ENCODE measurements around the gene USP21.
A peak's percentile ranks its signal among the peaks of the same experiment; 100 is the strongest.
"Not testable (repeated sequence)": the region's sequence is repeated elsewhere in the genome, so short reads cannot be mapped to it uniquely, and the experiment has no call there.

Gene USP21, protein sequence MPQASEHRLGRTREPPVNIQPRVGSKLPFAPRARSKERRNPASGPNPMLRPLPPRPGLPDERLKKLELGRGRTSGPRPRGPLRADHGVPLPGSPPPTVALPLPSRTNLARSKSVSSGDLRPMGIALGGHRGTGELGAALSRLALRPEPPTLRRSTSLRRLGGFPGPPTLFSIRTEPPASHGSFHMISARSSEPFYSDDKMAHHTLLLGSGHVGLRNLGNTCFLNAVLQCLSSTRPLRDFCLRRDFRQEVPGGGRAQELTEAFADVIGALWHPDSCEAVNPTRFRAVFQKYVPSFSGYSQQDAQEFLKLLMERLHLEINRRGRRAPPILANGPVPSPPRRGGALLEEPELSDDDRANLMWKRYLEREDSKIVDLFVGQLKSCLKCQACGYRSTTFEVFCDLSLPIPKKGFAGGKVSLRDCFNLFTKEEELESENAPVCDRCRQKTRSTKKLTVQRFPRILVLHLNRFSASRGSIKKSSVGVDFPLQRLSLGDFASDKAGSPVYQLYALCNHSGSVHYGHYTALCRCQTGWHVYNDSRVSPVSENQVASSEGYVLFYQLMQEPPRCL

DNA sequence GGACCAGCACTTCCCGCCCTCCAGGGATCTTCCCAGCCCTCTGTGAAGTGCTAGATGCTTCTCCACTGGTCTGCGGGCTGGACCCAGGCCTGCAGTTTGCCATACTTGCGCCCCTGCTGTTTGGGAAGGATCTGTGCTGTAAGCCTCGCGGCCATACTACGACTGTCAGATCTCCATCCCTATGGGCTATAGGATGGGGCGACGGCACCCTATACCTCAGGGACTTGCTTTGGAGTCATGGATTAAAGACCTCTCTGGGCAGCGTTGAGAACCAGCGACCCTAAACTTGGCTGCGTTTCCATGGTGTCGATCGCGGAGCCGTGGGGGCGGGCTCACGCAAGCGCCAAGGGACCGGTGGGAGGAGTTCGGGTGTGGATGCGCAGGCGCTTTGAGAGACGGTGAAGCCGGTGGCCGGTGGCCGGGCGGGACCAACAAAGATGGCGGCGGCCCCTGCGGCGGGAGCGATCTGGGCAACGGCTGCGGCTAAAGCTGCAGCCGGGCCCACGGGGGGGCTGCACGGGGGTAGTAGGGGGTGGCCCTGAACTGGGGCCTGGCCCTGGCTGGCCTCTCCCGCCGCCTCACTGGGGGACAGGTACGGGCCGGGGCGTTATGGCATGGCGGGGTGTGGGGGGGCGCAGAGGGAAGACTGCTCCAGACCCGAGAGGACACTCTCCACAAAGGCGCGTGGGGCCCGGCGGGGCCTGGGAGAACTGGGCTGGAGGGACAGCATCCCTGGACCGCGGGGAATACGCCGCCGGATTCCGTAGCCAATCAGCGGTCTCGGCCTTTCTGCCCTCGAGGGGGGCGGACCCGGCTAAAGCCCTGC is at the start of gene USP21:
USP21 (plus strand) TSS at position 414 of the 826 bp plus-strand sequence. CDS start 1,141 bp downstream, outside the sequence.
- peak; percentile 78 for DNase-seq

GRCh38 chr1:161111117-161111516 is 48.2 kb upstream of the USP21 start:
- DNase-seq, result no peak

DNA sequence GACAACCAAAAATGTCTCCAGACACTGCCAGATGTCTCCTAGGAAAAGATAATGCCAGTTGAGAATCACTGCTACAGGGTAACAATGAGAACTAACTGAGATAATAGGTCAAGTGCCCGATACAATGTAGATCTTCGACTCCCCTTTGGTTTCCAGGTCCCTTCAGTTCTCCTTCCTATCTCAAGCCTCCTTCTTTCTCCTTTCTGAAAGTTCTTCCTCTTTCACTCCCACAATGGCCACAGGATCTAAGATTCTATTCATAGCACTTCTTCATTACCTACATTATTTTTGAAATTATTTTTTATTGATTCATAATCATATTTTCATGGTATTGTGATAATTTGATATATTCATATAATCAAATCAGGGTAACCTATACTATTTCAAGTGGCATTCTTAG is 47.8 kb upstream of the USP21 start:
- DNase-seq, result no peak

- no peak for DNase-seq
Observed at GRCh38 chr1:161113915-161114314, 45.4 kb upstream of the USP21 start.

GRCh38 chr1:161114556-161114955 is 44.7 kb upstream of the USP21 start:
- DNase-seq, result no peak

DNA sequence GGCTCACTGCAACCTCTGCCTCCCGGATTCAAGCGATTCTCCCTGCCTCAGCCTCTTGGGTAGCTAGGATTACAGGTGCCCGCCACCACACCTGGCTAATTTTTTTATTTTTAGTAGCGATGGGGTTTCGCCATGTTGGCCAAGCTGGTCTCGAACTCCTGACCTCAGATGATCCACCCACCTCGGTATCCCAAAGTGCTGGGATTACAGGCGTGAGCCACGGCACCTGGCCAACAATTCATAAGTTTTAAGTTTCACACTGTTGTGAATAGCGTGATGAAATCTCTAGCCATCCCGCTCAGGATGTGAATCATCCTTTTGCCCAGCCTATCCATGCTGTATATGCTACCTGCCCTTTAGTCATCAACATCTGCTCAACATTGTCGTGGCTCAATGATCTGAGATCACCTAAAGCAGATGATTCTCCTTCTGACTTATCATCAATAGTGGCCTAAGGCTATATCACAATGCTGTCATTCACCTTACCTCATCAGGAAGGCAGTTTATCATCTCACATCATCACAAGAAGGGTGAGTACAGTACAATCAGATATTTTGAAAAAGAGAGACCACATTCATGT is 44.1 kb upstream of the USP21 start:
- DNase-seq, result no peak

DNA sequence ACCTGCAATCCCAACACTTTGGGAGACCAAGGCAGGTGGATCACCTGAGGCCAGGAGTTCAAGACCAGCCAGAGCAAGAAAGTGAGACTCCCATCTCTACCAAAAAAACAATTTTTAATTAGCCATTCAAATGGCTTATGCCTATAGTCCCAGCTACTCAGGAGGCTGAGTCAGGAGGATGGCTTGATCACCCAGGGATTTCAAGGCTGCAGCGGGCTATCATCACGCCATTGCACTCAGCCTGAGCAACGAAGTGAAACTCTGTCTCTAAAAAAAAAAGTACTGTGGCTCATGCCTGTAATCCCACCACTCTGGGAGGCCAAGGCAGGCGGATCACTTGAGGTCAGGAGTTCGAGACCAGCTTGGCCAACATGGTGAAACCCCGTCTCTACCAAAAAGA is 43.3 kb upstream of the USP21 start:
- DNase-seq, result not testable (repeated sequence)

DNA sequence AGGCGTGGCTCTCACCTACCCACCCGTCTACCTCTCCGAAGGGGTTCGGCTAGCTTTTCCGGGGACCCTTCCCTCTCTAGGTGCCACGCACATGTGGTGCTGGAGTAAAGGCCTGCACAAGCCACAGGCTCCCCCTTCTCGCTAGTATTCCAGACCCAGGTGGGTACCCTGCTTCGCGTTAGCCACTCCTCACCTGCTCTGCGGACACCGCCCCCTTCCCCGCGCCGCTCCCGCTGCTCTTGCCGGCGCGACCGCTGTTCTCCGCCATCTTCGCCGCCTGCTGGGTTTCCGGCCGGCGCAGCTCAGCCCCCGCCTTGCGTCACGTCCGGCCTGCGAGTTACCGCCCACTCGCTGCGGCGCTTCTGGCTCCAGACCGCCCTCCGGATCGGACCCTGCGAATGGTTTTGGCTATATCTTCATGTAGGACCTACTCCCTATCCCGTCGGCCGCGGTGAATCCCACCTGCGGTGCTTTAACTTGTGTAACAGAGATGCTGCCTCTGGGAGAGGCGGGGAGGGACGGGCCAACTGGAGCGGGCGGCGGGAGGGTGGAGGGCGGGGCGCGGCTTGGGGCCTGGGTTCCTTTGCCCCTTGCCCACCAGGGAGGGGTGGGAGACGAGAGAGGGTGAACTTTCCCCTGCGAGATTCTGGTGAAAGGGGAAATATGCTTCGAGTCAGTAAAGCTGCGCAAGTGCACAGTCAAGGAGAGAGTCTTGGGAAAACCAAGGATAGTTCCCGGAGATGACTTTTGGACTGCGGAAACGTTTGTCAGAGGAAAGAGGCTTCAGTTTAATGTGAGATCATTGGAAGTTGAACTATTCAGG is 41.3 kb upstream of the USP21 start, which contains the start of the genes NIT1 and PFDN2:
NIT1 (plus strand) TSS at position 347 of the 823 bp plus-strand sequence; CDS start at position 419, 72 bp downstream.
PFDN2 (minus strand) TSS at position 279 of the 823 bp plus-strand sequence; CDS start at position 268, 11 bp downstream.
- peak; percentile 58 for DNase-seq

DNA sequence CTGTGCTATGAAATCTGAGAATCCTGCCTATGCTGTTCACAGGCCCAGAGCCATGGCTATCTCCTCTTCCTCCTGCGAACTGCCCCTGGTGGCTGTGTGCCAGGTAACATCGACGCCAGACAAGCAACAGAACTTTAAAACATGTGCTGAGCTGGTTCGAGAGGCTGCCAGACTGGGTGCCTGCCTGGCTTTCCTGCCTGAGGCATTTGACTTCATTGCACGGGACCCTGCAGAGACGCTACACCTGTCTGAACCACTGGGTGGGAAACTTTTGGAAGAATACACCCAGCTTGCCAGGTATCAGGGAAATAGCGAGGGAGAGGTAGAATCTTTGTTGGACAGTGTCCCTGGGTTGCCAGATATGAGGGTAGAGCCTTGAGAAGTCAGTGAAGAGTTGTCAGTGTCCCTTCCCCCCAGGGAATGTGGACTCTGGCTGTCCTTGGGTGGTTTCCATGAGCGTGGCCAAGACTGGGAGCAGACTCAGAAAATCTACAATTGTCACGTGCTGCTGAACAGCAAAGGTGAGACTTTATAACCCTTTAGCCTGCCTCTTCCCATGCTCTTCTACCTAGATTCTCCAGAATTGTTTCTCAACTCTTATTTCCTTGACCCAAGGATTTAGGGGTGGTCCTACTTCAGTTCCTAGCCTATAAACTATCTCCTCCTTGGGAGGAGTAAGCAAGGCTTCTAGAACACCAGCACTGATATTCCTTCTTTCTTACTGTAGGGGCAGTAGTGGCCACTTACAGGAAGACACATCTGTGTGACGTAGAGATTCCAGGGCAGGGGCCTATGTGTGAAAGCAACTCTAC is 40.0 kb upstream of the USP21 start:
- DNase-seq, result no peak

DNA sequence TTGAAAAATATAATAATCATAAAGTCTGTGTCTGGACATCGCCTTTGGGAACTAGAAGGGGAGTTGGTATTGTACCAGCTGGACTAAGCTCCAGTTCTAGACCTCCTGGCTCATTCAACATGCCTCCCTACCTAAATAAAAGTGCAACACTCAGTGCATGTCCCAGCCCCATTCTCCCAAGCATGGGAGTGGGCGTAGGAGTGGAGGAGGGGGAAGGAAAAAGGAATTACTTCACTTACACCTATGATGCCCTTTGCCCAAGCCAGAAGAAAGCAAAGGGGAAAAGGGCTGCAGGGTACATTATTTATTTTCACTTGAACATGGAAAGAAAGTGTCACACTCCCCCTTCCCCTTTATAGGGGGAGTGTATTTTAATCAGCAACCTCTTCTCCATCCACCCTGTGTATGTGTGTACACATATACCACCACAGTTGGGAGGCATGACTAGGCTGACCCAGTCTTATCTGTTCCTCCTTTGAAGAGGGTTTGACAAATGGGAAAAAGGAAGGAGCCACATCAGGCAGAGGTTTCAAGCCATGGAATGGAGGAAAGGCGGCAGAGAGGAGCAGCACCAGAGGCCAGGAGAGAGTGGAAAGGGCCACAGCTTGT is 38.2 kb upstream of the USP21 start:
- DNase-seq, result no peak

DNA sequence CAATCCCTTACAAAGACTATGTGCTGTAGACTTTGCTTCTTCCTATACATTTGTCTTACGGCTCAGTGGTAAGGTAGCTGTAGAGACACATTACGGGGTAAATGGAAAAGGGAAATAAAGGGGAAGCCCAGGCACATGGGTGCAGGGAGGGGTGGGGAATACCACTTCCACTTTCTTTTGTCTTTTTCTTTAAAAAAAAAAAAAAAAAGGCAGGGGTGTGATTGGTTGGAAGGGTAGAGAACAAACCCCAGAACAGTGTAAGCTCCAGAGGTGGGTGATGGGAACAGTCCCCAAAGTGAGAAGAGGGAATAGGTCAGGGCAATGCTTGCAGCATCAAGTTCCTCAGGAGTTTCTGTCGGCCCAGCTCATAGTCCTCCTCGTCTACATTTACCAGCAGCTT is 37.5 kb upstream of the USP21 start:
- DNase-seq, result no peak

DNA sequence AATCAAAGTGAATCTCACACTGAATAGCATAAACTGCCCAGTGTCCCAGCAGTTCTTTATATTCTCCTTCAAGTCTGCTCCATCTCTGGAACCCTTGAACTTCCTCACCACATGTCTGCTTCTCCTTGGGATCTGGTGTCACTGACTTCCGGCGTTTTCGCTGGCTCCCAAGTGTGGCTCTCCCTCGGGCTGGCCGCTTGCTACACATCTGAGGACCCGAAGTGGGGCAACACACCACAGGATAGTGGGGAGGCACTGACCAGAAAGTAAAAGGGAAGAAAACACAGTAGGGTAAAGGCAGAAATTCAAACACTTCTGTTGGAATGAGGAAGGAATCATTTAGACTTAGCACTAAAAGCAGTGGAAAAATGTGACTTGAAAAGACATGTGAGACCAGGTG is 36.3 kb upstream of the USP21 start:
- DNase-seq, result no peak

- no peak for DNase-seq
Observed at GRCh38 chr1:161127649-161128048, 31.7 kb upstream of the USP21 start.

- no peak for DNase-seq
Observed at GRCh38 chr1:161128591-161129420, 30.5 kb upstream of the USP21 start.

DNA sequence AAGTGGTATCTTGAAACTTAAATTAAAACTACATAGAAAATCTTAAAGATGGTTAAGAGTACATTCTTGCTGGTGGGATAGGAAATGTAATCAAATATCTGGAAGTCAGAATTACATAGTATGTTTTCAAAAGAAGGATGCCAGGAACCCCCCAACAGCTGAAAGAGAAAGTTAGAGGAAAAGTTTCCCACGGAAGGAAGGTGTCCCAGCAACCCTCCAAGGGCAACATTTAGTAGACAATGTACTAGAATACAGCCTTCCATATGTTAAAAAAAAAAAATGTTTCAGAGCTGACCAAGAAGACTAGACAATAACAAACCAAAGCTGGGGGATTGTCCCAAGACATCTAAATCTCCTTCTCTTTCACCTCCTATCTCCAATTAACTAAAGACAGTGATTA is 29.0 kb upstream of the USP21 start:
- no peak for DNase-seq

GRCh38 chr1:161131523-161132409 is 27.5 kb upstream of the USP21 start:
- DNase-seq, result no peak

- DNase-seq, result peak; percentile 97
Observed at GRCh38 chr1:161132410-161133219, 26.7 kb upstream of the USP21 start, which contains the start of gene DEDD. DEDD (minus strand) TSS chr1:161132667; CDS start chr1:161124462, 8,205 bp downstream.

All from DMS153 (cell line).